ENCODE data around the gene KDM4E.

- TF ChIP-seq BHLHE40 (IDR thresholded peaks at IDR 0.05; ENCODE audit: borderline replicate concordance) (no peak), L3MBTL2 (conservative IDR thresholded peaks at IDR 0.05) (no peak), ELF4 (IDR thresholded peaks at IDR 0.05) (no peak), FOXM1 (IDR thresholded peaks at IDR 0.05; ENCODE audit: borderline replicate concordance) (no peak), NFRKB (IDR thresholded peaks at IDR 0.05) (no peak), SP1 (IDR thresholded peaks at IDR 0.05) (no peak), SUZ12 (IDR thresholded peaks at IDR 0.05) (no peak), TARDBP (IDR thresholded peaks at IDR 0.05) (no peak), ZNF384 (IDR thresholded peaks at IDR 0.05) (no peak)
These were observed 26.8 kb upstream of the KDM4E start for GRCh38 chr11:94998285-94998684.
